GM12874 (cell line): ENCODE measurements around the gene NPC2.
A peak's percentile ranks its signal among the peaks of the same experiment; 100 is the strongest.

Experiments used
- TF ChIP-seq, protein P1 (sequence below): IDR thresholded peaks from 2 replicates; pipeline ENCODE4 v1.5.1; 2011; ENCODE audit warnings: low read depth, mild to moderate bottlenecking, control low read depth, low read length, moderate library complexity; ENCODE audit not compliant: insufficient read depth

The NPC2 gene

DNA sequence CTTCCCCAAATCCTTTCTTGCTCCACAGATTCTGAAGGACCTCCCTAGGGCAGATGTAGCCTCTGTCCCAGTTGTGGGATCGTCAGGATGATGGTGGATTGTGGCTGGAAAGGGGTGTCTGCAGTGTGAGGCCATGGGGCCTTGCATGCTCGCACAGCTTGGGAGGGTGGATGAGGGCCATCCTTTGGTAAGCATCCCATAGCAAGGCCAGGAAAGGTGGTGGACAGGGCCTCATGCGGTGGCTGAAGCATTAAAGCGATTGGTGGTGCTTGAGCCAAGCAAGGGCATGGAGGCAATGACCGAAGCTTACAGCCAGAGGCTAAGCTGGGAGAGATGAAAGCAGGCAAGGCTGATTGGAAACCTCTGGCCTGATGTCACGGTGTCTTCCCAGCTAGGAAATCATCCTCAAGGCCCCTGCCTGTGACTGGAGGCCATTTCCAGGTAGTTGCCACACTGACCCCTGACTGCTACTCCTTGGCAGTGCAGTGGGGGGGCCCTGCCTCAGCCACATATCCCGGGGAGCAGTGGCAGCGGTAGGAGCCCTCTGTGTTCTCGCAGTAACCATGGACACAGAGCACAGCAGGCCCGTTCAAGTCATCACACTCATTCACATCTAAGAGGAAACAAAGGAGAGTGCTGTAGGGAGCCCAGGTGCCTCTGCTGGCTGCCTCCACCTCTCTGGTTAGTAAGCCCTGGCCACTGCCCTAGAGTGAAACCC lies 7.5 kb upstream of the NPC2 start:
- TF ChIP-seq, protein P1, sequence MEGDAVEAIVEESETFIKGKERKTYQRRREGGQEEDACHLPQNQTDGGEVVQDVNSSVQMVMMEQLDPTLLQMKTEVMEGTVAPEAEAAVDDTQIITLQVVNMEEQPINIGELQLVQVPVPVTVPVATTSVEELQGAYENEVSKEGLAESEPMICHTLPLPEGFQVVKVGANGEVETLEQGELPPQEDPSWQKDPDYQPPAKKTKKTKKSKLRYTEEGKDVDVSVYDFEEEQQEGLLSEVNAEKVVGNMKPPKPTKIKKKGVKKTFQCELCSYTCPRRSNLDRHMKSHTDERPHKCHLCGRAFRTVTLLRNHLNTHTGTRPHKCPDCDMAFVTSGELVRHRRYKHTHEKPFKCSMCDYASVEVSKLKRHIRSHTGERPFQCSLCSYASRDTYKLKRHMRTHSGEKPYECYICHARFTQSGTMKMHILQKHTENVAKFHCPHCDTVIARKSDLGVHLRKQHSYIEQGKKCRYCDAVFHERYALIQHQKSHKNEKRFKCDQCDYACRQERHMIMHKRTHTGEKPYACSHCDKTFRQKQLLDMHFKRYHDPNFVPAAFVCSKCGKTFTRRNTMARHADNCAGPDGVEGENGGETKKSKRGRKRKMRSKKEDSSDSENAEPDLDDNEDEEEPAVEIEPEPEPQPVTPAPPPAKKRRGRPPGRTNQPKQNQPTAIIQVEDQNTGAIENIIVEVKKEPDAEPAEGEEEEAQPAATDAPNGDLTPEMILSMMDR = no peak

DNA sequence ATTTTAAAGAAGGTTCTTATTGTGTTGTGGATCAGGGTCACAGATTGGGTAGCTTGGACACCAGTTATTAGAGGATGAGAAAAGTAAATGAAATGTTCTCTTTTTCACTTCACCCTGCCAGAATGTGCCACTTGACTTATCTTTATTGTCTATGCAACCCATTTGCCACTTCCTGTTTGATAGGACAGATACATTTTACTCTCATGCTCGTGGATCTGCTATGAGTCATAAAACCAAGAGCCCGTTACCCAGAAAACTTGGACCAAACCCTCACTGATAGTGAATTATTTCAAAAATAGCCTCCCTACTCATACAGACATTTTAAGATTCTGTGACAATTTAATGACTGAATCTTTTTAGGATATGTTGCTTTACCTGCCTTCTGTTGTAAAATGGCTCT lies 2.3 kb upstream of the NPC2 start:
- TF ChIP-seq, protein P1 = no peak

DNA sequence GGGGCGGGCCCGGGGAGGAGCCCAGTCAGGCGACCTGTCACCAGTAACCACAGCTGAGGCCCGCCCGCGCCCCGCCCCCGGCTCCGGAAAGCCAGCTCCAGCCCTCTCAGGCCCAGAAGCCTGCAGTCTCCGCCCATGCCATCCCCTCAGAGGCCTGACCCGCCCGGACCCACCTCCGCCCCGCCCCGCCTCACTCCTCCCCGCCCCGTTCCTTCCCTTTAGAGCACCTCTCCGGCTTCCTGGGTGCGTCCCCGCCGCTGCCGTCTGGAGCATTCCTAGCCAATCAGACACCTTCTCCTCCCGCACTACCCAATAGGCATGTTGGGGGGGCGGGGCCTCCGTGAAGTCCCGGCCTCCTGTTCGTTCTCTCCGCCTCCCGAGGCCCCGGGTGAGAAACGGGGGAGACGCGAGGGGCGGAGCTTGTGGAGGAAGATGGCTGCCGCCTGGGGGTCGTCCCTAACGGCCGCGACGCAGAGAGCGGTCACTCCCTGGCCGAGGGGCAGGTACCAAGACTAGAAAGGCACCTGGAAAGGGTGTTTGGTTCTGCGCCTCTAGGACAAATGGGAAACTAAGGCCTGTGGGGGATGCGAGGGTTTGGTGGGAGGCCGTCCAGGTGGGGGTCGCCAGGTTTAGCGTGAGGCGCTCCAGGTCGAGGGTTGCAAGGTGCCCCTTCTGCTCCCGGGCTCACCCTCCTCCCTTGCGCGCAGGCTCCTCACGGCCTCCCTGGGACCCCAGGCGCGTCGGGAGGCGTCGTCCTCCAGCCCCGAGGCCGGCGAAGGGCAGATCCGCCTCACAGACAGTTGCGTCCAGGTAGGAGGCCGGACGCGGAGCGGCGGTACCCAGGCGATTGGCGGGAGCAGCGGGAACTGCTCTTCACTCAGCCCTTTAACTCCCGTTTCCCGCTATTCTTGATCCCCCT lies 497 bp upstream of the NPC2 start, which contains the start of gene ISCA2:
Gene ISCA2, plus strand, starts transcription at position 423 of the 919 bp plus-strand sequence. Its CDS starts 10 bp downstream, at position 433.
- TF ChIP-seq, protein P1 = no peak

DNA sequence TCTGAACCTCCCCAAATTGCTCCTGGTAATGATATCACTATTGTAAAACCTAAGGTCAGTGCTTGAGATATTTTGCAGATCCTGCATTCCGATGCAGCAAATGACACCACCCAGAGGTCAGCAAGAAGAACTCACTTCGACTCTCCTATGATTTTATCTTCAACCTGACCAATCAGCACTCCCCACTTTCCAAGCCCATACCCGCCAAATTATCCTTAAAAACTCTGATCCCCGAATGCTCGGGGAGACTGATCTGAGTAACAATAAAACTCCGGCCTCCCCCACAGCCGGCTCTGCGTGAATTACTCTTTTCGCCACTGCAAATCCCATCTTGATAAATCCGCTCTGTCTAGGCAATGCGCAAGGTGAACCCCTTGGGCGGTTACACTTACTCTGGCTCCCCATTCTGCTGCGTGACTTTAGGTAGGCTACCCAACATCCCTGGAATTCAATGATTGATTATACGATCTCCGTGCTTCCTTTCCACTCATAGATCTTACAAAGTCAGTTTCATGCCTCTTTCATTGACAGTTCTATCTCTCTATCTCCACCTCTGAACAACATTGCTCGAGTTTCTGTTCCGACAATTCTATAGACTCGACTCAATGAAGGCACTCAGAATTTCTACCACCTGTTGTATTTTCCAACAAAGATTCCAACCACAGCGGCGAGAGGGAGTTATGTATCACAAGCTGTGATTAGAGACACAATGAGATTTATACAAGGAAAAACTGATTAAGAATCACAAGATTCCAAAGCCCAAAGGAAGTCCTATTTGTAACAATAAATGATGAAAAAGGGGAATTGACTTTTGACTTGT lies 939 bp downstream of the NPC2 start:
- TF ChIP-seq, protein P1 = peak; percentile 43

DNA sequence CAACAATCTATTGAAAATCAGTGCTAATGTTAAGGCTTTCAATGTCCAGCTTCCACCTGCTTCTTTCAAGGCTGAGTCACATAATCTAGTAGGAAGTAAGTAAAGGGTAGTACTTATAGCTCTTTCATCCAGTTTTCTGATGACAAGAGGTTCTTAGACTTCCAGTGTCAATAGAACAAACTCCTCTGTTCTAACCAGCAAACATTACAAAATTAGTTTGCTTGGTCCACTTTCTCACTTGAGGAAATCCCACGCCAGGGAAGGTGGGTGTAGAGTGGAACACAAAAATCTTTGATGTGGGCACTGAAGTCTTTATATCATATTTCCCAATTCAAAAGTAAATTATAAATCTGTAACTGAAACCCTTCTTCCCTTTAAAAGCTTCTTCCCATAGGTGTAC lies 2.6 kb downstream of the NPC2 start:
- TF ChIP-seq, protein P1 = no peak

DNA sequence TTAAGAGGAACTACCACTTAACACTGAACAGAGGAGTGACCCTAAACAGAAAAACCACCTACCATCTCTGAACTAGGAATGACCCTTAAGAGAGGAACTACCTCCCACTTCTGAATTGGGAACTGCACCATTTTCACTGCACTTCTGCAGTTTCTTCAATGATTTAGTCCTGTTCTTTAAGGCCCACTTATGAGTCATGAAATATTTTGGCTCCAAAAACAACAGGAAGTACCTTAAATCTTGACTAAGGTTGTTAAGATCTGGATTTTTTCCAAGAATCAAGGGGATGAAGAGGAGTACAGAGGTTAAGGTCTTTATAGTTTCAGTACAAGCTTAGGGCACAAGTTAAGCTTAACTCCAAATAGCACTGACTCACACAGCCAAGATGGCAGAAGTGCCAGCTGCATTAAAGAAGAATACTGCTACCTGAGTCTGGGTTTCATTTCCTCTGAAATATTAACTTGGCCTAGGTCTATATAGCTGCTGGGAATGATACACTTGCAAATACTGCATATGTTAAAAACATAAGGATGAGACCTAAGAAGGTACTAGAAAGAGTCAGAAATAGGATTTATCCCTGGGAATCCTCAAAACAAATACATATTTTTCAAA lies 4.2 kb downstream of the NPC2 start:
- TF ChIP-seq, protein P1 = no peak

DNA sequence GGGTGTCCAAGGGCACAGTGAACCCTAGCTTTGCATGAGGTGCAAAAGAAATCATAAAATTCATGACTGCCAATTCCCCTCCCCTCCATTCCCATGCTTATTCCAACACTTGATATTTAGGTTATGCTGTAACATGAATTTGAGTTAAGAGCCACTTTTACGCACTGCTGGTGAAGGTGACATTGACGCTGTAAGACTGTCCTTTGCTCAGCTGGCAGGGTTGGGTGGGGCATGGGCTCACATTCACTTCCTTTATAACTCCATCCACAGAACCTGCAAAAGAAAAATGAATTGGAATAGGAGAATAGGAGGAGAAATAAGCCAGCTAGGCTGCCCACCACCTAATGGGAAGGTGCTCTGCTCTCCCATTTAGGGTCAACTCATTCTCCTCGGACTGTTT lies 6.9 kb downstream of the NPC2 start:
- TF ChIP-seq, protein P1 = no peak
